HUDEP-2 (cell line): ENCODE measurements around the gene TUBAL3.
"Not testable (repeated sequence)": the region's sequence is repeated elsewhere in the genome, so short reads cannot be mapped to it uniquely, and the experiment has no call there.

Experiments
- DNase-seq, 76 experiments: peaks; one replicate each; lab custom pipeline; 2025; ENCODE audit not compliant: unreplicated experiment in 76 of 76; lab: John Stamatoyannopoulos, UW

TUBAL3 gene

GRCh38 chr10:5385224-5385623 lies 19.4 kb downstream of the TUBAL3 start:
- DNase-seq = no peak

DNA sequence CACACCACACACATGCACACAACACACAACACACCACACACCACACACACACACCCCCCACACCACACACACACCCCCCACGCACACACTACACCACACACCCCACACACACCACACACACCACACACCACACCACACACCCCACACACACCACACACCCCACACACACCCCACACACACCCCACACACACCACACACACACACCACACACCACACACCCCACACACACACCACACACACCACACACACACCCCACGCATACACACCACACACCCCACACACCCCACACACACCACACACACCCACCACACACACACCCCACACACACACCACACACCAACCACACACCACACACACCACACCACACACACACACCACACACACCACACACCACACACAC lies 23.4 kb downstream of the TUBAL3 start:
- DNase-seq = no peak

GRCh38 chr10:5380395-5380794 lies 24.2 kb downstream of the TUBAL3 start:
- not testable (repeated sequence) for DNase-seq

- not testable (repeated sequence) for DNase-seq
Measured at GRCh38 chr10:5379202-5379601, 25.4 kb downstream of the TUBAL3 start.

DNA sequence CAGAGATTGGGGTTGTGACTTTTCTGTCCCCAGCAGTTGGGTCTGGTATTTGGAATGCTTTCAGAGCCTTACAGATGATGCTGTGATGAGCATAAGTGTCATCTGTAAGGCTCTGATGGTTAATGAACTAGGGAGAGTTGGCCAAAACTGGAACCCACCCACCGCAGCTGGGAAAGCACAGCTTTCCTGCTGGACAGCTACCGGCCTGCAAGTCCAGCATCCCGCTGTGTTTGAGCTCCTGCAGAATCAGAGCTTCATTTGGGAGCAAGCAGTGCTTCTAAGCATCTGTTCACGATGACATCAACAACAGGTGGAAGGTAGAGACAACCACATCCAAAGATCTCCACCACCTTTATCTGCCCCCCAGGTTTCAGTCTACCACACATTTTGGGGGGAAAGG lies 28.2 kb downstream of the TUBAL3 start:
- DNase-seq = no peak

DNA sequence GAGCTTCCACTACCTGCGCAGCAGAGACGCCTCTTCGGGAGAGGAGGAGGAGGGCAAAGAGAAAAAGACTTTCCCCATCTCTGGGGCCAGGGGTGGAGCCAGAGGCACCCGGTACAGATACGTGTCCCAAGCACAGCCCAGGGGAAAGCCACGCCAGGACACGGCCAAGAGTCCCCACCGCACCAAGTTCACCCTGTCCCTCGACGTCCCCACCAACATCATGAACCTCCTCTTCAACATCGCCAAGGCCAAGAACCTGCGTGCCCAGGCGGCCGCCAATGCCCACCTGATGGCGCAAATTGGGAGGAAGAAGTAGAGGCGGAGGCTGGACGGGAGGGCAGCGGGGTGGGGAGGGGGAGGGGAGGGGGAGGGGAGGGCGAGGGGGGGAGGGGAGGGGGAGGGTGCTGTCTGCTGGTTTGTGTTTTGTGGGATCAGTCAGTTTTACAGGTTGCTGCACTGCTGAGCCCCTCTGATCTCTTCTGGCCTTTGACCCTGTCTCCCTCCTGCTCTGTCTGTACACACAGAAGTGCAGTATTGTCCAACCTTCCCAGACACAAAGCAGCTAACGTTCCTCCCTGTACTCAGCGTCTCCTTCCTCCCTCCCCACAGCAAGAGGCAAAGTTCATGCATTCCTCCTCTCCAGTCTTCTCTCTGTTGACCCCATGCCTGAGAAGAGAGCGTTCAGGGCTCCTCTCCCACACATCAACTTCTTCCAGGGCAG lies 30.6 kb downstream of the TUBAL3 start:
- DNase-seq = no peak

DNA sequence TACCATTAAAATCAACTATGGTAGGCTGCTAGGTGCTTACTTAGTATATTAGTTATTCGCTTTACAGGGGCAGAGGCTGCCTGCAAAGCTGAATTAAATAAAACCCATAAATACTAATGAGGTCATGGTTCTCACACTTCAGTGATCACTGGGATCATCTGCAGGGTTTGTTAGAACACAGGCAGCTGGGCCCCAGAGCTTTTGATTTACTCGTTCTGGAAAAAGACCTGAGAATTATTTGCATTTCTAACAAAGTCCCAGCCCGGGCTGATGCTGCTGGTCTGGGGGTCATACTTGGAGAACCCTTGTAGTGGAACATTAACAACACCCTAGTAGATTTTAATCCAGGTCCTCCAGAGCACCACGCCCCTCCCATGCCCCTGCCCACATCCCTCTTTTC lies 31.3 kb downstream of the TUBAL3 start:
- DNase-seq = no peak

DNA sequence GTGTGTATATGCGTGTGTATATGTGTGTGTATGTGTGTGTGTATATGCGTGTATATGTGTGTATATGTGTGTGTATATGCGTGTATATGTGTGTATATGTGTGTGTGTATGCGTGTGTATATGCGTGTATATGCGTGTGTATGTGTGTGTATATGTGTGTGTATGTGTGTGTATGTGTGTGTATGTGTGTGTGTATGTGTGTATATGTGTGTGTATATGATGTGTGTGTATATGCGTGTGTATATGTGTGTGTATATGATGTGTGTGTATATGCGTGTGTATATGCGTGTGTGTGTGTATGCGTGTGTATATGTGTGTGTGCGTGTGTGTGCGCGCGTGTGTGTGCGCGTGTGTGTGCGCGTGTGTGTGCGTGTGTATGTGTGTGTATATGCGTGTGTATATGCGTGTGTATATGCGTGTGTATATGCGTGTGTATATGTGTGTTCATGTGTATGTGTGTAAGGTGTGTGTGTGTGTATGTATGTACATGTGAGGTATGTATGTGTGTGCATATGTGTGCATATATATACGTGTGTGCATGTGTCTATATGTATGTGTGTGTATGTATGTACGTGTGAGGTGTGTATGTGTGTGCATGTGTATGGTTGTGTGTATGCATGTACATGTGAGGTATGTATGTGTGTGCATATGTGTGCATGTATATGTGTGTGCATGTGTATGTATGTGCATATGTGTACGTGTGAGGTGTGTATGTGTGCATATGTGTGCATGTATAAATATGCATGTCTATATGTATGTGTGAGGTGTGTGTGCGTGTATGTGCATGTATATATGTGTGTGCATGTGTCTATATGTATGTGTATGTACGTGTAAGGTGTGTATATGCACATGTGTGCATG lies 33.9 kb downstream of the TUBAL3 start:
- DNase-seq = no peak

DNA sequence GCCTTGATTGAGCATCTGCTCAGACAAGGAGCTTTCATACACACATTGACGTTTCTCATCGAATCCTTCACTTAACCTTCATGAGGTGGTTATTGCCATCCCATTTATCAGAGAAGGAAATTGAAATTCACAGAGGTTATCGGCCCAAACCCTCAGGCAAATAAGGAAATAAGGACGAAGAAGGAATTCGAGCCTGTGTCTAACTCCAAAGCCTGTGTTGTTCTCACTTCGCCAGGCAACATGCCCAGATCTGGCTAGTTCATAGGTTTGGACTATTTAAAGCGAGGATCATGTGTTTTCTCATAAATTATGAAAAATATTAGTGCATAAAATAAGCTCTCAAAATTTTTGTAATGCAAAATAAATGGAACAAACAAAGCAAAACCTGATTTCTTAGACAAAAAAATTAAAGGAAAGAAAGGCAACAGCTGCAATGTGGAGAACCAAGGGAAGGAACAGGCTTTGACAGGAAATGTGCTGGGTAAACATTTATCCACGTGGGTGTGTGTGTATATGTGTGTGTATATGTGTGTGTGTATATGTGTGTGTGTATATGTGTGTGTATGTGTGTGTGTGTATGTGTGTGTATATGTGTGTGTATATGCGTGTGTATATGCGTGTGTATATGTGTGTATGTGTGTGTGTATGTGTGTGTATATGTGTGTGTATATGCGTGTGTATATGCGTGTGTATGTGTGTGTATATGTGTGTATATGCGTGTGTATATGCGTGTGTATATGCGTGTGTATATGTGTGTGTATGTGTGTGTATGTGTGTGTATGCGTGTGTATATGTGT lies 35.1 kb downstream of the TUBAL3 start:
- no peak for DNase-seq

GRCh38 chr10:5365928-5366327 lies 38.7 kb downstream of the TUBAL3 start:
- DNase-seq = no peak

DNA sequence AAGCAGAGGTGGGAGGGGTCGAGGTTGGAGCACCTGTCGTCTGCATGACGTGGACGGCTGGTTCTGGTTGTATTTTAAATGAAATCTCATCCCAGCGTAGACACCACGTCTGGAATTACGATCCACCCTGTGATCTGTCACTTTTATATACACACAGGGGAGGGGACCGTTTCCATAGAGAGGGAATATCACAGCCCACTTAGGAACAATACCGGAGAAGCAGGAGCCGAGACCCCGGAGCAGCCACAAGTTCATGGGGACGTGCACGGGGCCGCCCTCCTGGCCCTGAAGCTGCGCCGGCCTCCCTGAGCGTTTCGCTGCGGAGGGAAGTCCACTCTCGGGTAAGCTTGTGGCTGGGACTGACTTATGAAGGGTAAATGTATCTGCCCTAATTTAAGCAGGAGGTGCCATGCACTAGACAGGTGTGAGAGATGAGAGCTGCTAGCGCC lies 39.7 kb downstream of the TUBAL3 start, which contains the start of gene UCN3:
Gene UCN3, plus strand, starts transcription at position 77 of the 449 bp plus-strand sequence. CDS start 8,755 bp downstream, outside the sequence.
- no peak for DNase-seq

DNA sequence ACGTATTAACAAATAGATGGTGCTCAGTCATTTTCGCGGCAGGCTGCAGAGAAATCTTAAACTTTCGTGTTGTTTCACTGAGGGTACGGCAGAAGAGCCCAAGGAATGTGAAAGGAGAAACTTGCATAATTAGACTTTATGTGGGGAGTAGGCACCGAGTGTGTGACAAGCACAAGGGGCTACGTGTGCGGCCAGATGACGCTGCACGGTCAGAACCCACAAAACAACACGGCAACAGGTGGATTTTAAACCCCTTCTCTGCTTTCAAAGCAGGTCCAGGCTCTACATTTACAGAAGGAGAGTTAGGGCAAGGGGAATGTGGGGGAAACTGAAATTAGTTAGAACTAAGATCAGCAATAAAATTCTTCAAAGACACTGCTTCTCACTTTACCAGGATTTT lies 40.3 kb downstream of the TUBAL3 start:
- no peak for DNase-seq

- DNase-seq = no peak
Measured at GRCh38 chr10:5362873-5363272, 41.8 kb downstream of the TUBAL3 start.

DNA sequence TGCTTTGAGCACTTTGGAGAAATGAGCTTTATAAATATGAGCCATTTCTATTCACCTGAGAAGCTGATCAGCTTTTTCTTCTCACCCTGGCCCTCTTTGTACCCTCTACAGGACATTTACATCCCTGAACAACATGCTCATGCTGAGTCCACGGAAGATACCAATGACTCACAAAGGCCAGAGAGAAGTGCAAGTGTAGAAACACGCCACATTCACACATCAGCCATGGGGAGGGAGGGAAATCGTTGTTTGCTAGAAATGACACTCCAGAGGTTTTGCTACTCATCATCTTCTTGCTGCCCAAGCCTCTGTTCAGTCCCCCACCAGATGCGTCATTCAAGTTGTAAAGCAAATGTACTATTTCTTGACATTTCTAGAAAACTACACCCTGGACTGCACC lies 42.7 kb downstream of the TUBAL3 start:
- DNase-seq = no peak

GRCh38 chr10:5360318-5360915 lies 44.2 kb downstream of the TUBAL3 start:
- DNase-seq = no peak

- no peak for DNase-seq
Measured at GRCh38 chr10:5356302-5356763, 48.3 kb downstream of the TUBAL3 start.

DNA sequence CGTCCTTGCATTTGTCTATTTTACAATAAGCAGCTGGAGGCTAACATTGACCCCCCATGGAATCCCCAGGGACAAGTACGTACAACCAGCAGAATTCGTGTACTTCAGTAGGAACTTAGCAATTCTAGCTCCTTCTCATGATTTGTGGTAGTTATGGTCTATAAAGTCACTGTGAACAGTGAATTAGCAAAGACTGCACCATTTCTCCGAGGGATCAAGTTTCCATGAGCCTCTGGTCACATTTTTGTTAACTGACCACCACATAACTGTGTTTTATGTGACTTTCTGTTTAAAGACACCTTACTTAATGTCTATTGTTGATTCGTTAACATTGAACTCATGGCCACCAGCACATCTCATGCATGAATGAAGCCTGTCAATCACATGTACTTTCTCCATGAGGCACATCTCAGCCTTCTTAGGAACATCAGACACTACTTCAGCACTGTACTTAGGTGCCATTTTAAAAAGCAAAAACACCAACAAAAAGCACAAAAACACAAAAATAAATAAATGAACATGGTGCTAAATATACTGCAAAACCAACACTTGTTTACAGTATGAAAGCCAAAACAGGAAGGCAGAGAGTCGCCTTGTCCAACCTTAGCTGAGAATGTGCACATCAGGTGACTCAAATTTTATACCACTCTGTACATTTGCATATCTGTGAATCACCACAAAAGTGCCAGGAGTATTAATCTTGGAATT lies 48.9 kb downstream of the TUBAL3 start:
- DNase-seq = no peak

- no peak for DNase-seq
Measured at GRCh38 chr10:5354068-5354467, 50.6 kb downstream of the TUBAL3 start.

GRCh38 chr10:5349362-5349761 lies 55.3 kb downstream of the TUBAL3 start:
- no peak for DNase-seq

DNA sequence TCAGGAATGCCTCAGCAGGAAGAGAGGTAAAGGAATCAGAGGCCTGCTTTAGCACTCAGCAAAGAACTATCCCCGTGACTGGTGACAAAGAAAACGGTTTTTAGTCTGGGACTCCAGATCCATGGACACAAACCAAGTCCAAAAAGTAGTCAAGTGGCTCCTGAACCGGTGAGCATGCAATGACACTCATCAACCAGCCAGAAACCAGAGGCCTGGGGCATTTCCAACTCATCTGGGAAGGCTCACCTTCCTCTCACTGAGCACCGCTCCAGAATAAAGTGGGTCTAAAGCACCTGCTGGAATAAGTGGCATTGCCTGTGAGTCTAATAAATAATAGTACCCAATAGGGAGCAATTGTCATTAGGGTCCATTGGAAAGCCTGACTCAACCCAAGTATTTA lies 57.7 kb downstream of the TUBAL3 start:
- DNase-seq = no peak
